ENCODE results near the gene RIN2. TPM values are rescaled to one million over a fixed set of nuclear protein-coding genes. Genes with fewer than 3 reads are reported as not detected.

Gene RIN2
- total and polyA plus RNA-seq, 2 of the 13 experiments (the other 11 are each of a cell fraction or from before 2014, with no cell fraction given): 2.5 to 5.1 TPM

DNA sequence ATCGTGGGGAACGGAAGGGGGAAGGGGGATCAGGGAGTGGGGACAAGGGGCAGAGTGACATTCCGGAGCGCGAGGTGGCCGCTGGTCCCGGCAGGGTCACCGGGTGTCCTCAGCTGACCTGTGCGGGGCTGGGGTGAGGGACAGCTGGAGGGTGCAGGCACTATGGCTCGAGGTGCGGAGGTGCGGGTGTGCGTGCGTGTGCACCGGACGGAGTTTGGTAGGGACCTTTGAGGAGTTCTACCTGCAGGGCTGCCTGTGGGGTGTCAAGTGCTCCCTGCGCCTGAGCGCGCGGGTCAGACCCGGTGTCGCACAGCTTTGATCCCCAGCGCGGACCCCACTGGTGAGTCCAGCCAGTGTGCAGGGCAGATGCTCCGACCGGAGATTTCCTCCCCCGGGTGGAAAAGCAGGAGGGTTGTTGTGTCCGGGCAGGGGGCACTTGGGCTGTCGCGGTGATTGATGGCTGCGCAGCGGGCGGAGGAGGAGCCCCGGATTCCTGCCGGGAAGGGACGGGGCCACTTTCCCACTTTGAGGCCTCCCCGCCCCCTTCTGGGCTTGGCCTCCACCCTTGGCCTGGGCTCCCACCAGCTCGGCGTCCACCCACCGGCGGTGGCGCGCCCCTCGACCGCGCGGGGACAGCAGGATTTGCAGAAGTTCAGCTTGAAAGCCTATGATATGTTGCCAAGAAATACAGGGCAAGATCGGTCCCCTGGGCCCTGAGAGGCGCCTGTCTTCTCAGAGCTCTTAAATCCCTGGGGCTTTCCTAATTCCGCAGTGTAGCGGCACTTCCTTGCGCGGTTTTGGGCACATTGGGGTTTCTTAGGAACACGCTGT is 658 bp downstream of the RIN2 start (continued):
- TF ChIP-seq, protein P1, sequence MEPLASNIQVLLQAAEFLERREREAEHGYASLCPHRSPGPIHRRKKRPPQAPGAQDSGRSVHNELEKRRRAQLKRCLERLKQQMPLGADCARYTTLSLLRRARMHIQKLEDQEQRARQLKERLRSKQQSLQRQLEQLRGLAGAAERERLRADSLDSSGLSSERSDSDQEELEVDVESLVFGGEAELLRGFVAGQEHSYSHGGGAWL (CRISPR knock-in tag; IDR thresholded peaks at IDR 0.05): peak; percentile 59
- TF ChIP-seq HDAC1 (CRISPR knock-in tag; IDR thresholded peaks at IDR 0.05) (peak; percentile 72; the same call in 1 of the 2 replicates), MYNN (CRISPR knock-in tag; IDR thresholded peaks at IDR 0.05; ENCODE audit: low read depth) (no peak), POLR2AphosphoS2 (IDR thresholded peaks at IDR 0.05; ENCODE audit: low read depth, low read length) (no peak), ZNF577 (CRISPR knock-in tag; IDR thresholded peaks at IDR 0.05; ENCODE audit: borderline replicate concordance, low read depth) (no peak), ZNF652 (CRISPR knock-in tag; IDR thresholded peaks at IDR 0.05; ENCODE audit: borderline replicate concordance, low read depth) (no peak), FOSL2 (CRISPR knock-in tag; IDR thresholded peaks at IDR 0.05) (no peak), BORCS8-MEF2B (CRISPR knock-in tag; IDR thresholded peaks at IDR 0.05) (no peak; the same call in 1 of the 2 replicates), ZNF24 (IDR thresholded peaks at IDR 0.05) (no peak), ARNT2 (CRISPR knock-in tag; IDR thresholded peaks at IDR 0.05; ENCODE audit: low read depth) (0 out of 2 replicates have a peak, but pooled peaks have one; percentile 23), MED13 (CRISPR knock-in tag; IDR thresholded peaks at IDR 0.05) (no peak), ZNF354B (CRISPR knock-in tag; IDR thresholded peaks at IDR 0.05) (peak; percentile 96; the same call in 1 of the 2 replicates), HNRNPH1 (optimal IDR thresholded peaks at IDR 0.05; ENCODE audit: low read depth, low read length) (peak; percentile 65), GLI4 (CRISPR knock-in tag; IDR thresholded peaks at IDR 0.05; ENCODE audit: borderline replicate concordance) (no peak), PCBP1 (IDR thresholded peaks at IDR 0.05; ENCODE audit: borderline replicate concordance, low read depth, low read length) (peak; percentile 85; the same call in 1 of the 2 replicates), CBX5 (CRISPR knock-in tag; IDR thresholded peaks at IDR 0.05; ENCODE audit: borderline replicate concordance) (peak; percentile 59; the same call in 1 of the 2 replicates), ZNF883 (CRISPR knock-in tag; IDR thresholded peaks at IDR 0.05; ENCODE audit: not compliant biosample characterization) (peak; percentile 70), ZNF17 (CRISPR knock-in tag; IDR thresholded peaks at IDR 0.05) (no peak), ZNF143 (CRISPR knock-in tag; IDR thresholded peaks at IDR 0.05) (peak; percentile 40; the same call in 1 of the 2 replicates)
- TF ChIP-seq, protein P2, sequence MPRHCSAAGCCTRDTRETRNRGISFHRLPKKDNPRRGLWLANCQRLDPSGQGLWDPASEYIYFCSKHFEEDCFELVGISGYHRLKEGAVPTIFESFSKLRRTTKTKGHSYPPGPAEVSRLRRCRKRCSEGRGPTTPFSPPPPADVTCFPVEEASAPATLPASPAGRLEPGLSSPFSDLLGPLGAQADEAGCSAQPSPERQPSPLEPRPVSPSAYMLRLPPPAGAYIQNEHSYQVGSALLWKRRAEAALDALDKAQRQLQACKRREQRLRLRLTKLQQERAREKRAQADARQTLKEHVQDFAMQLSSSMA (CRISPR knock-in tag; IDR thresholded peaks at IDR 0.05): peak; percentile 96
- TF ChIP-seq, protein P3, sequence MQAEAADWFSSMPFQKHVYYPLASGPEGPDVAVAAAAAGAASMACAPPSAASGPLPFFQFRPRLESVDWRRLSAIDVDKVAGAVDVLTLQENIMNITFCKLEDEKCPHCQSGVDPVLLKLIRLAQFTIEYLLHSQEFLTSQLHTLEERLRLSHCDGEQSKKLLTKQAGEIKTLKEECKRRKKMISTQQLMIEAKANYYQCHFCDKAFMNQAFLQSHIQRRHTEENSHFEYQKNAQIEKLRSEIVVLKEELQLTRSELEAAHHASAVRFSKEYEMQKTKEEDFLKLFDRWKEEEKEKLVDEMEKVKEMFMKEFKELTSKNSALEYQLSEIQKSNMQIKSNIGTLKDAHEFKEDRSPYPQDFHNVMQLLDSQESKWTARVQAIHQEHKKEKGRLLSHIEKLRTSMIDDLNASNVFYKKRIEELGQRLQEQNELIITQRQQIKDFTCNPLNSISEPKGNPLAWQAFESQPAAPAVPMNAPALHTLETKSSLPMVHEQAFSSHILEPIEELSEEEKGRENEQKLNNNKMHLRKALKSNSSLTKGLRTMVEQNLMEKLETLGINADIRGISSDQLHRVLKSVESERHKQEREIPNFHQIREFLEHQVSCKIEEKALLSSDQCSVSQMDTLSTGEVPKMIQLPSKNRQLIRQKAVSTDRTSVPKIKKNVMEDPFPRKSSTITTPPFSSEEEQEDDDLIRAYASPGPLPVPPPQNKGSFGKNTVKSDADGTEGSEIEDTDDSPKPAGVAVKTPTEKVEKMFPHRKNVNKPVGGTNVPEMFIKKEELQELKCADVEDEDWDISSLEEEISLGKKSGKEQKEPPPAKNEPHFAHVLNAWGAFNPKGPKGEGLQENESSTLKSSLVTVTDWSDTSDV (CRISPR knock-in tag; IDR thresholded peaks at IDR 0.05): no peak
- TF ChIP-seq, protein P4, sequence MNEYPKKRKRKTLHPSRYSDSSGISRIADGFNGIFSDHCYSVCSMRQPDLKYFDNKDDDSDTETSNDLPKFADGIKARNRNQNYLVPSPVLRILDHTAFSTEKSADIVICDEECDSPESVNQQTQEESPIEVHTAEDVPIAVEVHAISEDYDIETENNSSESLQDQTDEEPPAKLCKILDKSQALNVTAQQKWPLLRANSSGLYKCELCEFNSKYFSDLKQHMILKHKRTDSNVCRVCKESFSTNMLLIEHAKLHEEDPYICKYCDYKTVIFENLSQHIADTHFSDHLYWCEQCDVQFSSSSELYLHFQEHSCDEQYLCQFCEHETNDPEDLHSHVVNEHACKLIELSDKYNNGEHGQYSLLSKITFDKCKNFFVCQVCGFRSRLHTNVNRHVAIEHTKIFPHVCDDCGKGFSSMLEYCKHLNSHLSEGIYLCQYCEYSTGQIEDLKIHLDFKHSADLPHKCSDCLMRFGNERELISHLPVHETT (CRISPR knock-in tag; conservative IDR thresholded peaks at IDR 0.05): no peak
- TF ChIP-seq, protein P5, sequence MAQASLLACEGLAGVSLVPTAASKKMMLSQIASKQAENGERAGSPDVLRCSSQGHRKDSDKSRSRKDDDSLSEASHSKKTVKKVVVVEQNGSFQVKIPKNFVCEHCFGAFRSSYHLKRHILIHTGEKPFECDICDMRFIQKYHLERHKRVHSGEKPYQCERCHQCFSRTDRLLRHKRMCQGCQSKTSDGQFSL (CRISPR knock-in tag; IDR thresholded peaks at IDR 0.05): 0 out of 2 replicates have a peak, but pooled peaks have one; percentile 17

All from HepG2 (cell line).